HepG2 (cell line): ENCODE measurements around the gene LLGL2. TPM values are rescaled to one million over a fixed set of nuclear protein-coding genes. Genes with fewer than 3 reads are reported as not detected.

Experiments
- BRF2 ChIP-seq: sonication (generic); formaldehyde crosslinking; IDR thresholded peaks from 2 replicates; pipeline ENCODE4 v1.8.1; 2022; ENCODE audit warnings: mild to moderate bottlenecking, missing genetic modification reagents
- CHD2 ChIP-seq: IDR thresholded peaks from 2 replicates; pipeline ENCODE4 v1.6.1; 2011; ENCODE audit warnings: low read depth, low read length, improper control_type of control experiment
- FOXP1 ChIP-seq, 2 experiments: fragments of 450-650 bp in 1 of 2; IDR thresholded peaks; 2 replicates each; pipeline ENCODE4 v1.6.1; 2017 to 2018; ENCODE audit warnings: antibody characterized with exemption in 1 of 2
- KMT2A ChIP-seq: sonication (generic); formaldehyde crosslinking; IDR thresholded peaks from 2 replicates; pipeline ENCODE4 v1.4.0; 2020; ENCODE audit warnings: missing genetic modification reagents
- KMT2B ChIP-seq: IDR thresholded peaks from 2 replicates; pipeline ENCODE4 v1.6.1; 2016; ENCODE audit warnings: missing genetic modification reagents, missing compliant biosample characterization
- THAP8 ChIP-seq: sonication (generic); formaldehyde crosslinking; IDR thresholded peaks from 2 replicates; pipeline ENCODE4 v1.5.1; 2020; ENCODE audit warnings: missing genetic modification reagents, mild to moderate bottlenecking, borderline replicate concordance
- ZNF713 ChIP-seq: sonication (generic); formaldehyde crosslinking; IDR thresholded peaks from 2 replicates; pipeline ENCODE4 v1.4.0; 2020; ENCODE audit warnings: mild to moderate bottlenecking, missing genetic modification reagents
- ZNF761 ChIP-seq: sonication (generic); formaldehyde crosslinking; conservative IDR thresholded peaks from 2 replicates; pipeline ENCODE4 v1.4.0; 2020; ENCODE audit warnings: mild to moderate bottlenecking, missing genetic modification reagents
- polyA plus RNA-seq, 8 experiments: library from polyadenylated mRNA; depleted of rRNA in 3 of 8; stranded (reverse) in 7 of 8; unstranded in 1 of 8; fragments of >200 nt; fragmentation: Illumina TruSeq in 4 of 8; extraction: Trizol in 4 of 8; gene quantifications; 2 replicates each; pipeline versions ENCODE4 v1.2.1 to v1.2.3, GENCODE V29; 2011 to 2016; ENCODE audit warnings: low read depth in 4 of 8, missing spikeins in 1 of 8, mixed read lengths in 1 of 8; ENCODE audit not compliant: insufficient read depth in 1 of 8
- total RNA-seq, 5 experiments: library from RNA; depleted of rRNA; stranded (reverse); fragments of >200 nt; fragmentation: Illumina TruSeq; extraction: Trizol; gene quantifications; 2 replicates each; pipeline ENCODE4 v1.2.3, GENCODE V29; 2016; ENCODE audit warnings: low read depth in 1 of 5
- TF ChIP-seq, protein P1 (sequence below): sonication (generic); formaldehyde crosslinking; IDR thresholded peaks from 2 replicates; pipeline ENCODE4 v1.4.0; 2020; ENCODE audit warnings: mild to moderate bottlenecking, missing genetic modification reagents, borderline replicate concordance
- TF ChIP-seq, protein P2 (sequence below): sonication (generic); formaldehyde crosslinking; IDR thresholded peaks from 2 replicates; pipeline ENCODE4 v1.8.0; 2022; ENCODE audit warnings: missing genetic modification reagents, mild to moderate bottlenecking, borderline replicate concordance
- TF ChIP-seq, protein P3 (sequence below): sonication (generic); formaldehyde crosslinking; IDR thresholded peaks from 2 replicates; pipeline ENCODE4 v1.8.0; 2022; ENCODE audit warnings: missing genetic modification reagents, mild to moderate bottlenecking, inconsistent platforms, borderline replicate concordance

LLGL2 gene
- total and polyA plus RNA-seq, 2 of the 13 experiments (the other 11 are each of a cell fraction or from before 2014, with no cell fraction given), result 83.0 to 86.7 TPM

DNA sequence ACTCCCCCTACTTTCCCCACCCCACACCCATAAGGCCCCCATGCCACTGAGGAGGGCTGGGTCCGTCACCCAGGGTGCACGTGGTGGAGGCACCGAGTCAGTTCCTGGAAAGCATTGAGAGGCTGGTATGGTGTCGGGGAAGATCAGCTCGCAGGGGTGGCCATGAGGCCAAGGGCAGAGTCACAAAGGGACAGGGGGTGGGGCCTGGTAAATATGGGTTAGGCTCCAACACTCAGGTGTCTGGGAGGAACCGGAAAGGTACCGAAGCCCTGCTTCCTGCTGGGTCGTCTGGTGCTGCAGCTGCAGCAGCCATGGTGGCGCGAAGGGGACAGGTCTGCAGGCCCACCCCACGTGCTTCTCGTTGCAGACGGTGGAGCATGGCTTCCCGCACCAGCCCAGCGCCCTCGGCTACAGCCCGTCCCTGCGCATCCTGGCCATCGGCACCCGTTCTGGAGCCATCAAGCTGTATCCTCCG lies 30.2 kb downstream of the LLGL2 start (continued):
- TF ChIP-seq BRF2 (CRISPR knock-in tag) (no peak), KMT2A (CRISPR knock-in tag) (no peak), CHD2 (no peak), THAP8 (CRISPR knock-in tag) (no peak), ZNF761 (CRISPR knock-in tag) (no peak), ZNF713 (CRISPR knock-in tag) (no peak), KMT2B (CRISPR knock-in tag) (no peak), FOXP1 (IDR thresholded peaks at IDR 0.05) (no peak), FOXP1 (CRISPR knock-in tag; IDR thresholded peaks at IDR 0.05) (peak; percentile 19; the same call in 1 of the 2 replicates)
- TF ChIP-seq, protein P1, sequence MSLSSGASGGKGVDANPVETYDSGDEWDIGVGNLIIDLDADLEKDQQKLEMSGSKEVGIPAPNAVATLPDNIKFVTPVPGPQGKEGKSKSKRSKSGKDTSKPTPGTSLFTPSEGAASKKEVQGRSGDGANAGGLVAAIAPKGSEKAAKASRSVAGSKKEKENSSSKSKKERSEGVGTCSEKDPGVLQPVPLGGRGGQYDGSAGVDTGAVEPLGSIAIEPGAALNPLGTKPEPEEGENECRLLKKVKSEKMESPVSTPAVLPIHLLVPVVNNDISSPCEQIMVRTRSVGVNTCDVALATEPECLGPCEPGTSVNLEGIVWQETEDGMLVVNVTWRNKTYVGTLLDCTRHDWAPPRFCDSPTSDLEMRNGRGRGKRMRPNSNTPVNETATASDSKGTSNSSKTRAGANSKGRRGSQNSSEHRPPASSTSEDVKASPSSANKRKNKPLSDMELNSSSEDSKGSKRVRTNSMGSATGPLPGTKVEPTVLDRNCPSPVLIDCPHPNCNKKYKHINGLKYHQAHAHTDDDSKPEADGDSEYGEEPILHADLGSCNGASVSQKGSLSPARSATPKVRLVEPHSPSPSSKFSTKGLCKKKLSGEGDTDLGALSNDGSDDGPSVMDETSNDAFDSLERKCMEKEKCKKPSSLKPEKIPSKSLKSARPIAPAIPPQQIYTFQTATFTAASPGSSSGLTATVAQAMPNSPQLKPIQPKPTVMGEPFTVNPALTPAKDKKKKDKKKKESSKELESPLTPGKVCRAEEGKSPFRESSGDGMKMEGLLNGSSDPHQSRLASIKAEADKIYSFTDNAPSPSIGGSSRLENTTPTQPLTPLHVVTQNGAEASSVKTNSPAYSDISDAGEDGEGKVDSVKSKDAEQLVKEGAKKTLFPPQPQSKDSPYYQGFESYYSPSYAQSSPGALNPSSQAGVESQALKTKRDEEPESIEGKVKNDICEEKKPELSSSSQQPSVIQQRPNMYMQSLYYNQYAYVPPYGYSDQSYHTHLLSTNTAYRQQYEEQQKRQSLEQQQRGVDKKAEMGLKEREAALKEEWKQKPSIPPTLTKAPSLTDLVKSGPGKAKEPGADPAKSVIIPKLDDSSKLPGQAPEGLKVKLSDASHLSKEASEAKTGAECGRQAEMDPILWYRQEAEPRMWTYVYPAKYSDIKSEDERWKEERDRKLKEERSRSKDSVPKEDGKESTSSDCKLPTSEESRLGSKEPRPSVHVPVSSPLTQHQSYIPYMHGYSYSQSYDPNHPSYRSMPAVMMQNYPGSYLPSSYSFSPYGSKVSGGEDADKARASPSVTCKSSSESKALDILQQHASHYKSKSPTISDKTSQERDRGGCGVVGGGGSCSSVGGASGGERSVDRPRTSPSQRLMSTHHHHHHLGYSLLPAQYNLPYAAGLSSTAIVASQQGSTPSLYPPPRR, result 0 out of 2 replicates have a peak, but pooled peaks have one; percentile 50
- TF ChIP-seq, protein P2, sequence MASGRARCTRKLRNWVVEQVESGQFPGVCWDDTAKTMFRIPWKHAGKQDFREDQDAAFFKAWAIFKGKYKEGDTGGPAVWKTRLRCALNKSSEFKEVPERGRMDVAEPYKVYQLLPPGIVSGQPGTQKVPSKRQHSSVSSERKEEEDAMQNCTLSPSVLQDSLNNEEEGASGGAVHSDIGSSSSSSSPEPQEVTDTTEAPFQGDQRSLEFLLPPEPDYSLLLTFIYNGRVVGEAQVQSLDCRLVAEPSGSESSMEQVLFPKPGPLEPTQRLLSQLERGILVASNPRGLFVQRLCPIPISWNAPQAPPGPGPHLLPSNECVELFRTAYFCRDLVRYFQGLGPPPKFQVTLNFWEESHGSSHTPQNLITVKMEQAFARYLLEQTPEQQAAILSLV (CRISPR knock-in tag), result no peak
- TF ChIP-seq, protein P3, sequence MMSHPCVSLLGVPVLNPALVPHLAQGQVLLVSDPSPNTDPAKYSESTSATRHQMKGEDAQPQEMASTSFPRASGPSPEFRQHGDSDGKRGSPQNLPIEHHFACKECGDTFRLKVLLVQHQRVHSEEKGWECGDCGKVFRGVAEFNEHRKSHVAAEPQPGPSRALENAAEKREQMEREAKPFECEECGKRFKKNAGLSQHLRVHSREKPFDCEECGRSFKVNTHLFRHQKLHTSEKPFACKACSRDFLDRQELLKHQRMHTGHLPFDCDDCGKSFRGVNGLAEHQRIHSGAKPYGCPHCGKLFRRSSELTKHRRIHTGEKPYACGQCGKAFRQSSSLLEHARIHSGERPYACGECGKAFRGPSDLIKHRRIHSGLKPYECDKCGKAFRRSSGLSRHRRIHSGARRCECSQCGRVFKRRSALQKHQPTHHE (CRISPR knock-in tag), result no peak
